PFSK-1 (cell line): ENCODE measurements around the gene NALCN.

Source experiments
- FOXP2 ChIP-seq: optimal IDR thresholded peaks from 2 replicates; pipeline ENCODE3; 2011; ENCODE audit warnings: borderline replicate concordance, control low read depth, inconsistent platforms; ENCODE audit not compliant: insufficient read depth; ENCODE audit errors: extremely low read length, extremely low read depth
- POLR2AphosphoS5 ChIP-seq: IDR thresholded peaks from 2 replicates; pipeline ENCODE4 v1.6.1; 2012; ENCODE audit warnings: low read depth, mild to moderate bottlenecking, control low read depth, low read length, moderate library complexity
- REST ChIP-seq, 2 experiments: IDR thresholded peaks; 2 replicates each; pipeline versions ENCODE4 v1.6.1 to v1.8.0; 2011 to 2012; ENCODE audit warnings: low read depth in 2 of 2, low read length in 2 of 2, control low read depth in 1 of 2, inconsistent platforms in 1 of 2, mild to moderate bottlenecking in 1 of 2, moderate library complexity in 1 of 2; ENCODE audit not compliant: insufficient read depth in 1 of 2
- SIN3A ChIP-seq: IDR thresholded peaks from 2 replicates; pipeline ENCODE4 v1.6.1; 2012; ENCODE audit warnings: mild to moderate bottlenecking, low read length, moderate library complexity, borderline replicate concordance; ENCODE audit not compliant: insufficient read depth
- TAF1 ChIP-seq: IDR thresholded peaks from 2 replicates; pipeline ENCODE4 v1.6.1; 2012; ENCODE audit warnings: low read length, control low read depth, borderline replicate concordance; ENCODE audit not compliant: insufficient read depth

The NALCN gene

GRCh38 chr13:101211261-101211660 lies 205.0 kb downstream of the NALCN start:
- TF ChIP-seq POLR2AphosphoS5 = no peak

- TF ChIP-seq TAF1 = no peak
- TF ChIP-seq SIN3A = no peak
- no peak for TF ChIP-seq POLR2AphosphoS5
- no peak for TF ChIP-seq FOXP2
- no peak for TF ChIP-seq REST (IDR thresholded peaks at IDR 0.05; ENCODE audit: insufficient read depth in 1 of 2, low read depth in 2 of 2, low read length in 2 of 2)
Measured at GRCh38 chr13:101210774-101211173, 205.5 kb downstream of the NALCN start.

GRCh38 chr13:101209206-101209893 lies 207.0 kb downstream of the NALCN start:
- TF ChIP-seq TAF1 (no peak), SIN3A (no peak), REST (IDR thresholded peaks at IDR 0.05; ENCODE audit: insufficient read depth in 1 of 2, low read depth in 2 of 2, low read length in 2 of 2) (no peak)

- no peak for TF ChIP-seq REST (IDR thresholded peaks at IDR 0.05; ENCODE audit: insufficient read depth in 1 of 2, low read depth in 2 of 2, low read length in 2 of 2)
- no peak for TF ChIP-seq SIN3A
- no peak for TF ChIP-seq TAF1
- TF ChIP-seq POLR2AphosphoS5 = no peak
- TF ChIP-seq FOXP2 = no peak
Measured at GRCh38 chr13:101205408-101205807, 210.9 kb downstream of the NALCN start.

- TF ChIP-seq REST (IDR thresholded peaks at IDR 0.05; ENCODE audit: insufficient read depth in 1 of 2, low read depth in 2 of 2, low read length in 2 of 2) (no peak), FOXP2 (no peak), SIN3A (no peak), TAF1 (no peak), POLR2AphosphoS5 (no peak)
Measured at GRCh38 chr13:101204270-101205020, 211.9 kb downstream of the NALCN start.
